Measurements from ENCODE around the gene MAGEF1.

Gene MAGEF1

GRCh38 chr3:184691397-184692231, 20.2 kb downstream of the MAGEF1 start:
- Histone ChIP-seq H3K4me1 (ENCODE audit: low read length) (peaks cover 17% of the 10 kb centered on the region), H3K4me2 (ENCODE audit: low read length) (peak overlapping the region; percentile 88), H3K27ac (ENCODE audit: low read length) (no peak overlapping the region), H2AFZ (ENCODE audit: low read depth, low read length) (peak overlapping the region; percentile 41; the same call in 1 of the 2 replicates), H3K9ac (ENCODE audit: low read length) (peak overlapping the region; percentile 36), H3K4me3 (ENCODE audit: low read length) (peak overlapping the region; percentile 65), H3K36me3 (replicated peaks; ENCODE audit: low read depth, low read length) (no peaks in the 10 kb centered on the region), H3K79me2 (ENCODE audit: low read length) (no peaks in the 10 kb centered on the region), H3K9me3 (ENCODE audit: insufficient read depth, low read length) (no peaks in the 10 kb centered on the region), H3K27me3 (ENCODE audit: low read depth, low read length) (no peaks in the 10 kb centered on the region; the same call in 1 of the 2 replicates), H4K20me1 (ENCODE audit: insufficient read depth, low read length) (no peaks in the 10 kb centered on the region)
- TF ChIP-seq CTCF (IDR thresholded peaks at IDR 0.05; ENCODE audit: low read depth, low read length) (no peak), EZH2phosphoT487 (IDR thresholded peaks at IDR 0.05; ENCODE audit: low read depth) (no peak)

- Histone ChIP-seq H4K20me1 (ENCODE audit: insufficient read depth, low read length) (no peaks in the 10 kb centered on the region), H3K27ac (ENCODE audit: low read length) (no peak overlapping the region), H3K36me3 (replicated peaks; ENCODE audit: low read depth, low read length) (no peaks in the 10 kb centered on the region), H3K9me3 (ENCODE audit: insufficient read depth, low read length) (no peaks in the 10 kb centered on the region), H3K79me2 (ENCODE audit: low read length) (no peaks in the 10 kb centered on the region), H3K9ac (ENCODE audit: low read length) (no peak overlapping the region), H3K4me2 (ENCODE audit: low read length) (no peak overlapping the region), H3K4me1 (ENCODE audit: low read length) (peaks cover 17% of the 10 kb centered on the region), H3K4me3 (ENCODE audit: low read length) (no peak overlapping the region), H3K27me3 (ENCODE audit: low read depth, low read length) (peaks cover 10% of the 10 kb centered on the region), H2AFZ (ENCODE audit: low read depth, low read length) (no peak overlapping the region)
- TF ChIP-seq CTCF (IDR thresholded peaks at IDR 0.05; ENCODE audit: low read depth, low read length), result no peak
- TF ChIP-seq EZH2phosphoT487 (IDR thresholded peaks at IDR 0.05; ENCODE audit: low read depth), result no peak
Observed at GRCh38 chr3:184690192-184690883, 21.5 kb downstream of the MAGEF1 start.

GRCh38 chr3:184688882-184689271, 23.0 kb downstream of the MAGEF1 start:
- Histone ChIP-seq H3K27ac (ENCODE audit: low read length) (no peak overlapping the region), H3K27me3 (ENCODE audit: low read depth, low read length) (peaks cover 15% of the 10 kb centered on the region), H4K20me1 (ENCODE audit: insufficient read depth, low read length) (no peaks in the 10 kb centered on the region), H3K79me2 (ENCODE audit: low read length) (no peaks in the 10 kb centered on the region), H3K4me3 (ENCODE audit: low read length) (no peak overlapping the region), H2AFZ (ENCODE audit: low read depth, low read length) (no peak overlapping the region), H3K4me1 (ENCODE audit: low read length) (peaks cover 17% of the 10 kb centered on the region), H3K9ac (ENCODE audit: low read length) (no peak overlapping the region), H3K9me3 (ENCODE audit: insufficient read depth, low read length) (no peaks in the 10 kb centered on the region), H3K4me2 (ENCODE audit: low read length) (no peak overlapping the region), H3K36me3 (replicated peaks; ENCODE audit: low read depth, low read length) (no peaks in the 10 kb centered on the region)
- TF ChIP-seq EZH2phosphoT487 (IDR thresholded peaks at IDR 0.05; ENCODE audit: low read depth) (no peak), CTCF (IDR thresholded peaks at IDR 0.05; ENCODE audit: low read depth, low read length) (no peak)

GRCh38 chr3:184688251-184688881, 23.5 kb downstream of the MAGEF1 start:
- peaks cover 17% of the 10 kb centered on the region for H3K4me1 ChIP-seq (ENCODE audit: low read length)
- no peaks in the 10 kb centered on the region for H3K36me3 ChIP-seq (replicated peaks; ENCODE audit: low read depth, low read length)
- H4K20me1 ChIP-seq (ENCODE audit: insufficient read depth, low read length), result no peaks in the 10 kb centered on the region
- H3K79me2 ChIP-seq (ENCODE audit: low read length), result no peaks in the 10 kb centered on the region
- H3K9me3 ChIP-seq (ENCODE audit: insufficient read depth, low read length), result no peaks in the 10 kb centered on the region
- no peak overlapping the region for H3K4me2 ChIP-seq (ENCODE audit: low read length)
- no peak overlapping the region for H3K9ac ChIP-seq (ENCODE audit: low read length)
- H3K27ac ChIP-seq (ENCODE audit: low read length), result no peak overlapping the region
- H3K4me3 ChIP-seq (ENCODE audit: low read length), result no peak overlapping the region
- H3K27me3 ChIP-seq (ENCODE audit: low read depth, low read length), result peaks cover 15% of the 10 kb centered on the region
- no peak overlapping the region for H2AFZ ChIP-seq (ENCODE audit: low read depth, low read length)
- TF ChIP-seq CTCF (IDR thresholded peaks at IDR 0.05; ENCODE audit: low read depth, low read length) (no peak), EZH2phosphoT487 (IDR thresholded peaks at IDR 0.05; ENCODE audit: low read depth) (no peak)

Measured in OCI-LY3 (cell line).